GM10248 (cell line): ENCODE measurements around the gene CLRN2.

Experiments used
- CTCF ChIA-PET: fragments of 300-600 bp; sonication (Branson Sonifier 250); formaldehyde crosslinking; extraction: SDS; loops from one replicate; lab custom pipeline; 2021; ENCODE audit warnings: antibody characterized with exemption; lab: Yijun Ruan, JAX
- POLR2A ChIA-PET: fragments of 350-650 bp; sonication (Branson Sonifier 250); formaldehyde crosslinking; extraction: SDS; loops from one replicate; lab custom pipeline; 2020; ENCODE audit warnings: antibody characterized with exemption; lab: Yijun Ruan, JAX
- DNase-seq: peaks from one replicate; pipeline ENCODE4 v3.0.0; 2012; ENCODE audit errors: extremely low spot score
- TF ChIP-seq, protein P1 (sequence below): IDR thresholded peaks from 2 replicates; pipeline ENCODE4 v1.5.1; 2012; ENCODE audit warnings: mild to moderate bottlenecking, low read depth; ENCODE audit errors: extremely low read depth, missing control alignments, control extremely low read depth

The CLRN2 gene

DNA sequence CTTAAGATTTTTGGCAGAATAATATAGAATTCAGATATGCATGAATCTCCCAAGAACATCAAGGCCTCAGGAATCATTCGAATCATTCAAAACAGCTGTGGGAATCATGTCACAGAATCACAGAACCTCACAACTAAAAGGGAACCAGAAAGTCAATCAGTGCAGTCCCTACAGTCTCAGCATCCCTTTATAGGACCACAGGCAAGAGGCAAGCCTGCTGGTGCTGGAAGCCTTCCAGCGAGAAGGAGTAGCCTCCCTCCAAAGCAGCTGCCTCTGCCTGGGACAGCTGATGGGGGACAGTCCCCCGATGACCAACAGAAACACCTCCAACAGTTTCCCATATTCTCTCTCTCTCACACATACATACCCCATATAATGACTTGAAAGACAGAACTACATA, 23.8 kb upstream of the CLRN2 start:
- DNase-seq, result no peak
- POLR2A ChIA-PET, result no interaction called here
- CTCF ChIA-PET, result no interaction called here
- TF ChIP-seq, protein P1, sequence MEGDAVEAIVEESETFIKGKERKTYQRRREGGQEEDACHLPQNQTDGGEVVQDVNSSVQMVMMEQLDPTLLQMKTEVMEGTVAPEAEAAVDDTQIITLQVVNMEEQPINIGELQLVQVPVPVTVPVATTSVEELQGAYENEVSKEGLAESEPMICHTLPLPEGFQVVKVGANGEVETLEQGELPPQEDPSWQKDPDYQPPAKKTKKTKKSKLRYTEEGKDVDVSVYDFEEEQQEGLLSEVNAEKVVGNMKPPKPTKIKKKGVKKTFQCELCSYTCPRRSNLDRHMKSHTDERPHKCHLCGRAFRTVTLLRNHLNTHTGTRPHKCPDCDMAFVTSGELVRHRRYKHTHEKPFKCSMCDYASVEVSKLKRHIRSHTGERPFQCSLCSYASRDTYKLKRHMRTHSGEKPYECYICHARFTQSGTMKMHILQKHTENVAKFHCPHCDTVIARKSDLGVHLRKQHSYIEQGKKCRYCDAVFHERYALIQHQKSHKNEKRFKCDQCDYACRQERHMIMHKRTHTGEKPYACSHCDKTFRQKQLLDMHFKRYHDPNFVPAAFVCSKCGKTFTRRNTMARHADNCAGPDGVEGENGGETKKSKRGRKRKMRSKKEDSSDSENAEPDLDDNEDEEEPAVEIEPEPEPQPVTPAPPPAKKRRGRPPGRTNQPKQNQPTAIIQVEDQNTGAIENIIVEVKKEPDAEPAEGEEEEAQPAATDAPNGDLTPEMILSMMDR, result no peak

DNA sequence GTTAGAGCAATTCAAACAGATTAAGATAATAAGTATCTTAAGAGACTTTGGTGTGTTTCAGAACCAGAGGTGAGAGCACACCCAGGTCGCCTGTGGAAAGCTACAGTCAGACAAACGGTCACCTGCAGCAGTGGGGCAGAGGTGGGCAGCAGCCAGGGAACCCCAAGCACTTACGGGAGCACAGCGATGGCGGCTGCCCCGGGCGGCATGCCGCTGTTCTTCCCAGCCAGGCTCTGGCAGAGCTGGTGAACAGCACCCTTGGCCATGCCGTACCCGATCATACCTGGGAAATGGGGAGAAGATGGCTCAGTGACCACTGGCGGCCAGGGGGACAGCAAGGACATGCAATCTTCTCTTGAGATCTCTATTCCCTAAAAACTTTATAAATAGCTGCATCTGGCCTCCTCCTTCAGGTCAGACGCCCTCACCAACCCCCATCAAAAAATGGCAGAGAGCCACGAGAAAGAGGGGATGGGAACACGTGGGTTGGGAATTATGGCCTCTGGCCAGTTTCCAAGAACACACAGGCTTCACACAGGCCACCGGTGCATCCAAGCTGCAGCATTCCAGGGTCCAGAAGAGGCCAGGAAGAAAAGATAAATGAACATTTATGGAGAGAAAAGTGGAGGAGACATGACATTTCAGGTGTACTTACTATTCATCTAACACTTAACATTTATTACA, 22.8 kb upstream of the CLRN2 start:
- CTCF ChIA-PET, result no interaction called here
- DNase-seq, result no peak
- TF ChIP-seq, protein P1, result no peak
- POLR2A ChIA-PET, result no interaction called here

DNA sequence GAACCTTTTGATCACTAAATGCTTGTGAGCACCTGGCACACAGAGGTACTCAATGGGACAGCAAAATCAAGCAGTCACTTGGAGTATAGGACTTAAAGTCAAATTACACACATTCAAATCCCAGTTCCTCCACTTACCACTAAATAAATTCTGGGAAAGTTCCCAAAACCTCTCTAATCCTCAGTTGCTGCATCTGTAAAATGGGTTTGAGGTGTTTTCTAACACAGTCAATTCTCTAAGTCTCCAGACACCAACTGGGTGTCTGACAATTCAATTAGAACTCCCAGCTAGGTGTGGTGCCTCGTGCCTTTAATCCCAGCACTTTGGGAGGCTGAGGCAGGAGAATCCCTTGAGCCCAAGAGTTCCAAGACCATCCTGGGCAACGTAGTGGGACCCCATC, 22.1 kb upstream of the CLRN2 start:
- ChIA-PET POLR2A (no interaction called here), CTCF (interaction anchor here (1.1 kb wide), 1 partner anchor 21 kb away, joined by 3 read pairs; no protein-coding TSS in a partner anchor)
- TF ChIP-seq, protein P1, result no peak
- no peak for DNase-seq

DNA sequence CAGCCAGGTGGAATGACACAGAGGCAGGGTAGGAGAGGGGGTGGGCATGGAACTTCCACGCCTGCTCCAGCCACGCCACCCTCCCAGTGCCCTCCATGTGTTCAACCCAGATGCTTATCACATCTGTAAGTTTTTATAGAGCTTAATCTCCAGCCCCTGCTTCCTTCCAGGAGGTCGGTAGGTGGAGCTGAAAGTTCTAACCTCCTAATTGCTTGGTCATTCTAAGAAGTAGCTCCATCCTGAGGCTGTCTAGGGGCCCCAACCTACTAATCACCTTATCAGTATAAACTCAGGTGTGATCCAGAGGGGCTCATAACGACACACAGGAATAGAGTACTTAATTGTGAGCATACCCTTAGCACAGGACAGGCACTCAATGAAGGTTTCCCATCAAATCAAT, 21.3 kb upstream of the CLRN2 start:
- CTCF ChIA-PET, result interaction anchor here (1.1 kb wide), 1 partner anchor 22 kb away, joined by 3 read pairs; no protein-coding TSS in a partner anchor
- TF ChIP-seq, protein P1, result no peak
- POLR2A ChIA-PET, result no interaction called here
- DNase-seq, result no peak

DNA sequence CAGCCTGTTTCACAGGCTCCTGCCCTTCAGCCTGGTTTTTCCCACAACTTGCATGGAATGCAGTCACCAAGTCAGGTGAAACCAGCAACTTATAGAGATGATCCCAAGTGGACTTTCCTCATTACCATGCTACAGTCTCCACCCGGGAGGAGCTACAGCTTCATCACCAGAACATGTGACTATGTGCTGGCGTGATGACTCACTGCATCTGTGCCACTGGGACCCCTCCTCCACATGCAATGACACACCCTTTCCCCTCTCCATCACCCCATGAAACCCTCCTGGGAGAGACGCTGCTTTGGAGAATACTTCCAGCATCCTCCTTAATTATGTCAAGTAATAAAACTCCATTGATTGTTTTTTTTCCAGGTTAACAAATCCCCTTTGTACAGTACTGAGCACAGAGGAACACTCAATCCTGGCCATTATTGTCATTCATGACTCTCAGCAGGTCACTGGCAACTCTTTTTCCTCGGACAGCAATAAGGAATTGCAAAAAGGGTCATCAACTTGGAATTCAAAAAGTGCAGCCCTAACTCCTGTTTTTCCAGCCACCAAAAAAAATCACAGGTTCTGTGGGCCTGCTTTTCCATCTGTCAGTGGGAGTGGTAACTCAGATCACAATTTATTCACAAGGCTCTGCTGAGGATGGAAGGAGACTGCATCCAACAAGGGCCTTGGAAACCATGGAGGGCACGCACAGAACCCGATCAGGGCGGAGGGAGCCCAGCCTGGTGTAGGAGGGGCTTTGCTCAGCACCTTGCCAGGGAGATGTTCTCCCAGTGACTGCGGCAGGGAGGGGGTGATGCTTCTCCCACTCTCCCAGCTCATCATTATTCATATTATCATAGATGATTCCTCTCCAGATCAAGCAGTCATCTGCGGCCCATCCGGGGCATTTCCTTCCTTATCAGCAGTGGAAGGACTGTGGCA, 20.4 kb upstream of the CLRN2 start:
- no peak for DNase-seq
- TF ChIP-seq, protein P1, result no peak
- ChIA-PET POLR2A (no interaction called here), CTCF (no interaction called here)

DNA sequence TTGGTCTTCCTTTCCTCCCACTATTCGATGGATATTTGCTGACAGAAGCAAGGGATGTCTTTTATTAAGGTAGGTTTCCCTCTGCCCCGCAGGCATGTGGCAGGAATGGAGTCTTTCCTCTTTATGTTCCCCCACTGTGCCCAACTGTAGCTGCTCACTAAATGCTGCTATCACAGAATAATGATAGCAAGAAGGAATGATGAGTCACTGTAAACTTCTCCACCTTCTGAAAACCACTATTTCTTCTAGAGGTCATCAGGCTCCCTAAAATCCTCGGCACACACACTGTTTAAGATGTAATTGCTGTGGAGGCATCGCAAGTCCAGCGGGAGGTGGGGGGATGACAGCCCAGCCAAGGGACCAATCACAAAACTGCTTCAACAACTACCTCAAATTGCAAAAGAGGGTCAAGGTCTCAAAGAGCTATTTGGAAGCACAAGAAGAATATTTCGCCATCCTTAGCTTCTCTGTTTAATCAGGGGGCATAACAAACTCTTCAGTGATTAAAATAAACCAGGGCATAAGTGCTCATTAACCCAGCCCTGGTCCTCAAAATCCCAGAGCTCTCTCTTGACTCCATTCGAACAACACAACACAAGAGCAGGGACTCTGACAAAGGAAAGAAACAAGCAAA, 17.0 kb upstream of the CLRN2 start:
- TF ChIP-seq, protein P1, result no peak
- ChIA-PET POLR2A (no interaction called here), CTCF (no interaction called here)
- no peak for DNase-seq
